ENCODE measurements around the gene AFF2. TPM values are rescaled to one million over a fixed set of nuclear protein-coding genes. Genes with fewer than 3 reads are reported as not detected.

Gene AFF2
- total and polyA plus RNA-seq, 12 donors, result 0.07 to 17.9 (median 1.7) TPM

DNA sequence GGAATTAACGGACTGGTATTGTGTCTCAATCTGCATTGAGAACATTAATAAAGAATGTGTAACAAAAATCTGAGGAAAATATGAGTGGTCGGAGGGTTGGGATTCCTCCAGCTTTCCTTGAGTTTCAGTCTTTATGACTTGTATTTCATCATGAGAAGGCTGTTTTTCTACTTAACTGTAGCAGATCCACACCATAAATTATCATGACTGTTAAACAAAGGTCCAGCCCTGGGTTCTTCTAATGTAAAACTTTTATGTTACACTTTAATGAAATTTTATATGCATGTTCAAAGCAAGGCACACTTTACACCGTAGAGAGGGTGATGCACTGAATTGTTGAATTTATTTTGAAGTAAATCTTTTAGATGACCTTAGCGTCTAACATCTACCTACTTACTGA is 7.0 kb downstream of the AFF2 start:
- H3K36me3 ChIP-seq (replicated peaks in 1 of 2), result no peaks in the 10 kb centered on the region
- no peak overlapping the region for H3K27ac ChIP-seq
- no peaks in the 10 kb centered on the region for H3K9me3 ChIP-seq (replicated peaks in 1 of 3)
- WGBS, 4 donors, result 70 to 78% (median 74%) methylated on average over 4 of the region's 4 CpGs
- intact Hi-C loops (cut with DNase I), result no loop called here
- no peaks in the 10 kb centered on the region for H3K4me1 ChIP-seq (replicated peaks in 1 of 2)
- H3K4me3 ChIP-seq, result no peak overlapping the region
- TF ChIP-seq CTCF (IDR thresholded peaks at IDR 0.05) (no peak), POLR2A (IDR thresholded peaks at IDR 0.05) (no peak)
- DNase-seq, result no peak
- H3K27me3 ChIP-seq, result peaks cover 38% of the 10 kb centered on the region

- no peak for TF ChIP-seq CTCF (IDR thresholded peaks at IDR 0.05)
- TF ChIP-seq POLR2A (IDR thresholded peaks at IDR 0.05), result no peak
- Histone ChIP-seq H3K27ac (no peak overlapping the region), H3K9me3 (replicated peaks in 1 of 3) (no peaks in the 10 kb centered on the region), H3K4me1 (replicated peaks in 1 of 2) (no peaks in the 10 kb centered on the region), H3K4me3 (no peak overlapping the region), H3K27me3 (peaks cover 6% of the 10 kb centered on the region), H3K36me3 (replicated peaks in 1 of 2) (no peaks in the 10 kb centered on the region)
- no peak for DNase-seq
- 57 to 93% (median 75%) methylated on average over 2 of the region's 2 CpGs for WGBS, 4 donors
- intact Hi-C loops (cut with DNase I), result no loop called here
Measured at GRCh38 chrX:148512453-148512852, 12.0 kb downstream of the AFF2 start.

DNA sequence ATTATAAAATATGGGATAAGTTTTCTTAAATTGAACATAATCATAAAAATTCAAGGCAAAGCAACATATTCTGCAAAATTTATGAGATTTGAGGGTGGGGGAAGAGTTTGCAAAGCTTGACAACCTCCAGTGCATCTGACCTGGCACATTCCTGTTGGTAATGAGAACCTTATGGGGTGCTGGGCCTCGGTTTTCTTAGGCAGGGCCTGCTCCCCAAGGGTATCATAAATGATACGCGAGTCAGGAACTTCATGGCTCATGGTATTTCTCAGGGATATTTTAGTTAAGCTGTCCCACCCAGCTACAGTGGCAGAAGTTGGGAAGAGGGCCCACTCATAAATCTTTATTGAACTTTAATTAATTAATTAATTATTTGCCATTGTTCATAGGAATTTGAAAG is 13.2 kb downstream of the AFF2 start:
- Histone ChIP-seq H3K4me3 (no peak overlapping the region), H3K27me3 (peaks cover 6% of the 10 kb centered on the region), H3K27ac (no peak overlapping the region), H3K4me1 (replicated peaks in 1 of 2) (no peaks in the 10 kb centered on the region), H3K36me3 (replicated peaks in 1 of 2) (no peaks in the 10 kb centered on the region), H3K9me3 (replicated peaks in 1 of 3) (no peaks in the 10 kb centered on the region)
- TF ChIP-seq CTCF (IDR thresholded peaks at IDR 0.05) (no peak), POLR2A (IDR thresholded peaks at IDR 0.05) (no peak)
- intact Hi-C loops (cut with DNase I), result no loop called here
- WGBS, 4 donors, result 76 to 89% (median 83%) methylated on average over 3 of the region's 3 CpGs
- DNase-seq, result no peak

GRCh38 chrX:148517176-148517575 is 16.8 kb downstream of the AFF2 start:
- 35 to 75% (median 46%) methylated on average over 2 of the region's 2 CpGs for WGBS, 4 donors
- no peak overlapping the region for H3K27ac ChIP-seq
- H3K4me1 ChIP-seq (replicated peaks in 1 of 2), result no peaks in the 10 kb centered on the region
- no peak overlapping the region for H3K4me3 ChIP-seq
- intact Hi-C loops (cut with DNase I), result no loop called here
- H3K9me3 ChIP-seq (replicated peaks in 1 of 3), result no peaks in the 10 kb centered on the region
- no peak for DNase-seq
- TF ChIP-seq CTCF (IDR thresholded peaks at IDR 0.05) (no peak), POLR2A (IDR thresholded peaks at IDR 0.05) (no peak)
- H3K27me3 ChIP-seq, result no peaks in the 10 kb centered on the region
- no peaks in the 10 kb centered on the region for H3K36me3 ChIP-seq (replicated peaks in 1 of 2)
